Caco-2 (cell line): ENCODE data around the gene ADO. TPM values are rescaled to one million over a fixed set of nuclear protein-coding genes. Genes with fewer than 3 reads are reported as not detected.

Experiments
- BruUV-seq: library from RNA; stranded (reverse); fragments of 400-500 nt; replicated peaks from 2 replicates; lab custom pipeline; 2021; lab: Mats Ljungman, UMichigan
- CTCF ChIA-PET: fragments of 300-600 bp; sonication (Branson Sonifier 250); formaldehyde crosslinking; loops from one replicate; lab custom pipeline; 2022; ENCODE audit warnings: antibody characterized with exemption; lab: Charles Lee
- POLR2A ChIA-PET: fragments of 300-600 bp; sonication (Branson Sonifier 250); formaldehyde crosslinking; loops from one replicate; lab custom pipeline; 2022; ENCODE audit warnings: antibody characterized with exemption; lab: Charles Lee
- DNase-seq, 2 experiments: peaks; one replicate each; pipeline versions ENCODE4 v3.0.0 to v3.0.0-alpha.2; 2020 to 2022
- H3K27me3 ChIP-seq: replicated peaks from 2 replicates; pipeline ENCODE4 v1.6.0; 2011; ENCODE audit warnings: low read length; ENCODE audit not compliant: control insufficient read depth, insufficient read depth
- H3K36me3 ChIP-seq: 2 replicates; pipeline ENCODE4 v1.5.1; 2011; ENCODE audit warnings: low read length; ENCODE audit not compliant: control insufficient read depth, insufficient read depth
- H3K4me1 ChIP-seq: fragments of 250-450 bp; sonication (Bioruptor Pico); 2 replicates; pipeline ENCODE4 v1.5.1; 2020; ENCODE audit warnings: mild to moderate bottlenecking
- H3K4me3 ChIP-seq: 2 replicates; pipeline ENCODE4 v1.5.1; 2011; ENCODE audit warnings: low read depth, mild to moderate bottlenecking, control low read depth, low read length
- H3K9me3 ChIP-seq: fragments of 250-450 bp; sonication (Bioruptor Pico); 2 replicates; pipeline ENCODE4 v1.5.1; 2020; ENCODE audit warnings: mild to moderate bottlenecking, moderate library complexity
- H3K27ac Mint-ChIP-seq: one replicate; pipeline ENCODE4 v1.8.0; 2022; ENCODE audit warnings: mixed read lengths; ENCODE audit not compliant: unreplicated experiment
- H3K27me3 Mint-ChIP-seq: one replicate; pipeline ENCODE4 v1.8.0; 2022; ENCODE audit warnings: mixed read lengths; ENCODE audit not compliant: insufficient read depth, unreplicated experiment
- H3K36me3 Mint-ChIP-seq: one replicate; pipeline ENCODE4 v1.8.0; 2022; ENCODE audit warnings: mild to moderate bottlenecking, mixed read lengths; ENCODE audit not compliant: insufficient read depth, unreplicated experiment
- H3K4me1 Mint-ChIP-seq: one replicate; pipeline ENCODE4 v1.8.0; 2022; ENCODE audit warnings: low read depth, mixed read lengths; ENCODE audit not compliant: unreplicated experiment
- H3K4me3 Mint-ChIP-seq: one replicate; pipeline ENCODE4 v1.8.0; 2022; ENCODE audit warnings: mild to moderate bottlenecking, moderate library complexity, mixed read lengths; ENCODE audit not compliant: unreplicated experiment
- H3K9me3 Mint-ChIP-seq: one replicate; pipeline ENCODE4 v1.8.0; 2022; ENCODE audit warnings: mixed read lengths; ENCODE audit not compliant: unreplicated experiment
- CTCF ChIP-seq, 2 experiments: fragments of 200-600 bp in 1 of 2; IDR thresholded peaks; 1 replicate in 1 of 2; 2 replicates in 1 of 2; pipeline versions ENCODE4 v1.5.1 to v1.8.0; 2011 to 2022; ENCODE audit warnings: antibody characterized with exemption in 1 of 2, control low read depth in 1 of 2, inconsistent platforms in 1 of 2, low read depth in 1 of 2, low read length in 1 of 2, mild to moderate bottlenecking in 1 of 2, moderate library complexity in 1 of 2; ENCODE audit not compliant: insufficient read depth in 1 of 2, severe bottlenecking in 1 of 2, unreplicated experiment in 1 of 2
- intact Hi-C: fragments of 100-400 bp; cut with micrococcal nuclease; formaldehyde crosslinking; loops from one replicate; pipeline ENCODE4 v1.10.0; 2022; ENCODE audit not compliant: unreplicated experiment
- total RNA-seq: library from RNA; stranded (reverse); gene quantifications from 2 replicates; pipeline ENCODE4 v1.2.3, GENCODE V29; 2022

Gene ADO
- total RNA-seq, 1 experiment from 2014 or later = 34.1 TPM

GRCh38 chr10:62795100-62795499 lies 9.4 kb upstream of the ADO start:
- Histone ChIP-seq H3K36me3 (no peaks in the 10 kb centered on the region), H3K4me1 (no peaks in the 10 kb centered on the region), H3K27me3 (no peaks in the 10 kb centered on the region), H3K4me3 (no peak overlapping the region), H3K9me3 (no peaks in the 10 kb centered on the region)
- Mint-ChIP-seq H3K9me3 (no peaks in the 10 kb centered on the region), H3K4me3 (no peak overlapping the region), H3K27me3 (peaks cover 7% of the 10 kb centered on the region), H3K36me3 (no peaks in the 10 kb centered on the region), H3K27ac (no peak overlapping the region), H3K4me1 (no peaks in the 10 kb centered on the region)
- intact Hi-C loops = no loop called here
- ChIA-PET CTCF (no interaction called here), POLR2A (no interaction called here)
- no peak for TF ChIP-seq CTCF (IDR thresholded peaks at IDR 0.05; ENCODE audit: insufficient read depth in 1 of 2, low read depth in 1 of 2, low read length in 1 of 2, severe bottlenecking in 1 of 2, unreplicated experiment in 1 of 2)
- BruUV-seq = no TSS peak
- DNase-seq = no peak

- Histone ChIP-seq H3K4me3 (no peak overlapping the region), H3K9me3 (no peaks in the 10 kb centered on the region), H3K4me1 (peaks cover 4% of the 10 kb centered on the region; the same call in 1 of the 2 replicates), H3K36me3 (no peaks in the 10 kb centered on the region), H3K27me3 (no peaks in the 10 kb centered on the region)
- peaks cover 7% of the 10 kb centered on the region for H3K27me3 Mint-ChIP-seq
- no peak for TF ChIP-seq CTCF (IDR thresholded peaks at IDR 0.05; ENCODE audit: insufficient read depth in 1 of 2, low read depth in 1 of 2, low read length in 1 of 2, severe bottlenecking in 1 of 2, unreplicated experiment in 1 of 2)
- intact Hi-C loops = no loop called here
- CTCF ChIA-PET = no interaction called here
- no peaks in the 10 kb centered on the region for H3K9me3 Mint-ChIP-seq
- H3K4me3 Mint-ChIP-seq = no peak overlapping the region
- POLR2A ChIA-PET = no interaction called here
- no TSS peak for BruUV-seq
- H3K36me3 Mint-ChIP-seq = no peaks in the 10 kb centered on the region
- peaks cover 5% of the 10 kb centered on the region for H3K4me1 Mint-ChIP-seq
- DNase-seq = no peak
- no peak overlapping the region for H3K27ac Mint-ChIP-seq
Measured at GRCh38 chr10:62795762-62796161, 8.8 kb upstream of the ADO start.

- no peaks in the 10 kb centered on the region for H3K9me3 Mint-ChIP-seq
- H3K9me3 ChIP-seq = no peaks in the 10 kb centered on the region
- CTCF ChIA-PET = interaction anchor here (0.7 kb wide), 1 partner anchor 14 kb away, joined by 4 read pairs; no protein-coding TSS in a partner anchor
- no peaks in the 10 kb centered on the region for H3K36me3 ChIP-seq
- POLR2A ChIA-PET = no interaction called here
- peaks cover 11% of the 10 kb centered on the region for H3K4me1 ChIP-seq
- no peaks in the 10 kb centered on the region for H3K36me3 Mint-ChIP-seq
- no peak for DNase-seq
- H3K27me3 Mint-ChIP-seq = peaks cover 7% of the 10 kb centered on the region
- no peak for TF ChIP-seq CTCF (IDR thresholded peaks at IDR 0.05; ENCODE audit: insufficient read depth in 1 of 2, low read depth in 1 of 2, low read length in 1 of 2, severe bottlenecking in 1 of 2, unreplicated experiment in 1 of 2)
- H3K27ac Mint-ChIP-seq = no peak overlapping the region
- intact Hi-C loops = no loop called here
- H3K4me3 ChIP-seq = no peak overlapping the region
- no TSS peak for BruUV-seq
- H3K4me1 Mint-ChIP-seq = peaks cover 13% of the 10 kb centered on the region
- no peaks in the 10 kb centered on the region for H3K27me3 ChIP-seq
- H3K4me3 Mint-ChIP-seq = no peak overlapping the region
Measured at GRCh38 chr10:62796896-62797295, 7.6 kb upstream of the ADO start.
